22Rv1 (cell line): ENCODE data around the gene FBXO17.

ENCODE experiments used
- CTCF ChIP-seq: fragments of 450-650 bp; IDR thresholded peaks from 2 replicates; pipeline ENCODE4 v1.5.1; 2017; ENCODE audit warnings: mild to moderate bottlenecking
- ZFX ChIP-seq: fragments of 450-650 bp; IDR thresholded peaks from 2 replicates; pipeline ENCODE4 v1.6.1; 2017; ENCODE audit warnings: antibody characterized with exemption, borderline replicate concordance

GRCh38 chr19:38907227-38907626, 68.3 kb downstream of the FBXO17 start:
- TF ChIP-seq CTCF (no peak), ZFX (no peak)
